Esophagus muscularis mucosa (tissue), 3 donors: ENCODE results near the gene ZNF813.

ENCODE experiments used
- CTCF ChIP-seq, 3 experiments: fragments of 200-600 bp in 2 of 3; fragments of 450-650 bp in 1 of 3; sonication (generic) in 2 of 3; IDR thresholded peaks; one replicate each; pipeline ENCODE4 v1.5.1; 2017 to 2019; ENCODE audit warnings: antibody characterized with exemption in 3 of 3, mild to moderate bottlenecking in 2 of 3, moderate library complexity in 1 of 3
- POLR2AphosphoS5 ChIP-seq, 2 donors: sonication (generic); formaldehyde crosslinking; IDR thresholded peaks; one replicate each; pipeline ENCODE4 v1.6.1; 2017; ENCODE audit warnings: antibody characterized with exemption in 2 of 2

- TF ChIP-seq CTCF (IDR thresholded peaks at IDR 0.05): no peak
- TF ChIP-seq POLR2AphosphoS5 (IDR thresholded peaks at IDR 0.05): no peak
Observed at GRCh38 chr19:53518121-53518520, 50.6 kb downstream of the ZNF813 start.
